ENCODE results near the gene MEGF6.

DNA sequence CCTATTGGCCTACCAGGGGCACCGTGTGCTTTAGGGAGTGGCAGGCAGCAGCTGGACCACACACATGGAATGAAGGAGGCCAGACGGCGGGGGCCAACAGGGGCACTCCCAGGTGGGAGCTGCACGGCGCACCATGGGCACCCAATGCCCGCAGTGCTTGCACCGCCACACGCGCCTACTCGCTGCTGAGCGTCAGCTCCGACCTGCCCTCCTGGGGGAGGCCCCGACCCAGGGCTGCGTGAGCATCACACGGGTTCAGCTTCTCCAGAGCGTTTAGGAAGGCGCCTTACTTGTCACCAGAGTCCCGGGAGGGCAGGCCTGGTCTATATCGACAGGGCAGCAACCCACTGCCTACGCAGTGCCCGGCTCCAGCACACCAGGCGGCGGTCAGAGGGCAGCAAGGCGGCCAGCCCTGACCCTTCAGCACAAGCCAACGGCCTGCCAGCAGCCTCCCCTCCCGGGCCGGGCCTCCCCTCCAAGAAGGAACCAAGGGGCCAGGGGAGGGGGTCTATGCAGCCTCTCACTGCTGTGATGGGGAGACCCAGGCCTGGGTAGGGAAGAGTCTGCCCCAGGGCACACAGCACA is 91.9 kb downstream of the MEGF6 start:
- TF ChIP-seq, protein P1, sequence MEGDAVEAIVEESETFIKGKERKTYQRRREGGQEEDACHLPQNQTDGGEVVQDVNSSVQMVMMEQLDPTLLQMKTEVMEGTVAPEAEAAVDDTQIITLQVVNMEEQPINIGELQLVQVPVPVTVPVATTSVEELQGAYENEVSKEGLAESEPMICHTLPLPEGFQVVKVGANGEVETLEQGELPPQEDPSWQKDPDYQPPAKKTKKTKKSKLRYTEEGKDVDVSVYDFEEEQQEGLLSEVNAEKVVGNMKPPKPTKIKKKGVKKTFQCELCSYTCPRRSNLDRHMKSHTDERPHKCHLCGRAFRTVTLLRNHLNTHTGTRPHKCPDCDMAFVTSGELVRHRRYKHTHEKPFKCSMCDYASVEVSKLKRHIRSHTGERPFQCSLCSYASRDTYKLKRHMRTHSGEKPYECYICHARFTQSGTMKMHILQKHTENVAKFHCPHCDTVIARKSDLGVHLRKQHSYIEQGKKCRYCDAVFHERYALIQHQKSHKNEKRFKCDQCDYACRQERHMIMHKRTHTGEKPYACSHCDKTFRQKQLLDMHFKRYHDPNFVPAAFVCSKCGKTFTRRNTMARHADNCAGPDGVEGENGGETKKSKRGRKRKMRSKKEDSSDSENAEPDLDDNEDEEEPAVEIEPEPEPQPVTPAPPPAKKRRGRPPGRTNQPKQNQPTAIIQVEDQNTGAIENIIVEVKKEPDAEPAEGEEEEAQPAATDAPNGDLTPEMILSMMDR (IDR thresholded peaks at IDR 0.05; ENCODE audit: insufficient read depth, low read length): no peak
- TF ChIP-seq POLR2AphosphoS5 (IDR thresholded peaks at IDR 0.05; ENCODE audit: low read depth) (no peak), SPI1 (IDR thresholded peaks at IDR 0.05; ENCODE audit: borderline replicate concordance, low read depth) (no peak)
- TF ChIP-seq, protein P2, sequence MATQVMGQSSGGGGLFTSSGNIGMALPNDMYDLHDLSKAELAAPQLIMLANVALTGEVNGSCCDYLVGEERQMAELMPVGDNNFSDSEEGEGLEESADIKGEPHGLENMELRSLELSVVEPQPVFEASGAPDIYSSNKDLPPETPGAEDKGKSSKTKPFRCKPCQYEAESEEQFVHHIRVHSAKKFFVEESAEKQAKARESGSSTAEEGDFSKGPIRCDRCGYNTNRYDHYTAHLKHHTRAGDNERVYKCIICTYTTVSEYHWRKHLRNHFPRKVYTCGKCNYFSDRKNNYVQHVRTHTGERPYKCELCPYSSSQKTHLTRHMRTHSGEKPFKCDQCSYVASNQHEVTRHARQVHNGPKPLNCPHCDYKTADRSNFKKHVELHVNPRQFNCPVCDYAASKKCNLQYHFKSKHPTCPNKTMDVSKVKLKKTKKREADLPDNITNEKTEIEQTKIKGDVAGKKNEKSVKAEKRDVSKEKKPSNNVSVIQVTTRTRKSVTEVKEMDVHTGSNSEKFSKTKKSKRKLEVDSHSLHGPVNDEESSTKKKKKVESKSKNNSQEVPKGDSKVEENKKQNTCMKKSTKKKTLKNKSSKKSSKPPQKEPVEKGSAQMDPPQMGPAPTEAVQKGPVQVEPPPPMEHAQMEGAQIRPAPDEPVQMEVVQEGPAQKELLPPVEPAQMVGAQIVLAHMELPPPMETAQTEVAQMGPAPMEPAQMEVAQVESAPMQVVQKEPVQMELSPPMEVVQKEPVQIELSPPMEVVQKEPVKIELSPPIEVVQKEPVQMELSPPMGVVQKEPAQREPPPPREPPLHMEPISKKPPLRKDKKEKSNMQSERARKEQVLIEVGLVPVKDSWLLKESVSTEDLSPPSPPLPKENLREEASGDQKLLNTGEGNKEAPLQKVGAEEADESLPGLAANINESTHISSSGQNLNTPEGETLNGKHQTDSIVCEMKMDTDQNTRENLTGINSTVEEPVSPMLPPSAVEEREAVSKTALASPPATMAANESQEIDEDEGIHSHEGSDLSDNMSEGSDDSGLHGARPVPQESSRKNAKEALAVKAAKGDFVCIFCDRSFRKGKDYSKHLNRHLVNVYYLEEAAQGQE (IDR thresholded peaks at IDR 0.05; ENCODE audit: insufficient replicate concordance, low read depth): no peak
